H4 (cell line): ENCODE data around the gene PRCC. TPM values are rescaled to one million over a fixed set of nuclear protein-coding genes. Genes with fewer than 3 reads are reported as not detected.
A peak's percentile ranks its signal among the peaks of the same experiment; 100 is the strongest.
"Not testable (repeated sequence)": the region's sequence is repeated elsewhere in the genome, so short reads cannot be mapped to it uniquely, and the experiment has no call there.

Experiments used
- DNase-seq: peaks from one replicate; pipeline ENCODE4 v3.0.0-alpha.2; 2015; ENCODE audit warnings: low spot score
- total RNA-seq: library from RNA; depleted of rRNA; stranded (reverse); fragments of >200 nt; shearing (Covaris generic); gene quantifications from 2 replicates; pipeline ENCODE4 v1.2.3, GENCODE V29; 2014

Gene PRCC
- total RNA-seq, 1 experiment from 2014 or later: 36.2 TPM

- DNase-seq: peak; percentile 3
These were observed 22.4 kb upstream of the PRCC start for GRCh38 chr1:156744786-156745419.

- DNase-seq: no peak
These were observed 21.5 kb upstream of the PRCC start for GRCh38 chr1:156745881-156746280.

GRCh38 chr1:156746406-156746727, 21.0 kb upstream of the PRCC start:
- no peak for DNase-seq

GRCh38 chr1:156746728-156747631, 20.4 kb upstream of the PRCC start:
- DNase-seq: peak; percentile 88

GRCh38 chr1:156747742-156748669, 19.3 kb upstream of the PRCC start:
- peak; percentile 7 for DNase-seq

GRCh38 chr1:156748670-156749418, 18.5 kb upstream of the PRCC start:
- peak; percentile 15 for DNase-seq

- DNase-seq: peak; percentile 2
These were observed 17.8 kb upstream of the PRCC start for GRCh38 chr1:156749419-156750118.

- peak; percentile 4 for DNase-seq
These were observed 17.1 kb upstream of the PRCC start for GRCh38 chr1:156750191-156750672.

- DNase-seq: peak; percentile 3
These were observed 16.5 kb upstream of the PRCC start for GRCh38 chr1:156750711-156751450.

- no peak for DNase-seq
These were observed 15.9 kb upstream of the PRCC start, which contains the start of gene HDGF for GRCh38 chr1:156751451-156751756. TSS of gene HDGF (minus strand) at chr1:156751675. CDS start at chr1:156751429, 246 bp downstream.

GRCh38 chr1:156751757-156752481, 15.4 kb upstream of the PRCC start:
- DNase-seq: peak; percentile 95

- no peak for DNase-seq
These were observed 14.4 kb upstream of the PRCC start for GRCh38 chr1:156752843-156753482.

- DNase-seq: no peak
These were observed 13.1 kb upstream of the PRCC start for GRCh38 chr1:156754219-156754618.

- DNase-seq: no peak
These were observed 11.8 kb upstream of the PRCC start for GRCh38 chr1:156755527-156755950.

- DNase-seq: no peak
These were observed 11.0 kb upstream of the PRCC start for GRCh38 chr1:156756355-156756754.

GRCh38 chr1:156757572-156758253, 9.6 kb upstream of the PRCC start:
- not testable (repeated sequence) for DNase-seq

GRCh38 chr1:156760092-156760795, 7.1 kb upstream of the PRCC start:
- DNase-seq: no peak

GRCh38 chr1:156760796-156761104, 6.6 kb upstream of the PRCC start:
- DNase-seq: no peak
